T-helper 2 cell treated with Interferon-gamma antibody and Interleukin-4, amounts not matched to agents 100 ng/mL and 5 ng/mL, for 36 hours (primary cell): Measurements from ENCODE around the gene BTBD6. TPM values are rescaled to one million over a fixed set of nuclear protein-coding genes. Genes with fewer than 3 reads are reported as not detected.

Experiments used
- intact Hi-C: fragments of 100-400 bp; cut with micrococcal nuclease; formaldehyde crosslinking; loops from one replicate; pipeline ENCODE4 v1.15.1; 2023
- total RNA-seq: library from RNA; stranded (reverse); gene quantifications from 2 replicates; pipeline ENCODE4 v1.2.3, GENCODE V29; 2022

The BTBD6 gene
- total RNA-seq = 41.8 and 42.2 TPM in 2 replicates

DNA sequence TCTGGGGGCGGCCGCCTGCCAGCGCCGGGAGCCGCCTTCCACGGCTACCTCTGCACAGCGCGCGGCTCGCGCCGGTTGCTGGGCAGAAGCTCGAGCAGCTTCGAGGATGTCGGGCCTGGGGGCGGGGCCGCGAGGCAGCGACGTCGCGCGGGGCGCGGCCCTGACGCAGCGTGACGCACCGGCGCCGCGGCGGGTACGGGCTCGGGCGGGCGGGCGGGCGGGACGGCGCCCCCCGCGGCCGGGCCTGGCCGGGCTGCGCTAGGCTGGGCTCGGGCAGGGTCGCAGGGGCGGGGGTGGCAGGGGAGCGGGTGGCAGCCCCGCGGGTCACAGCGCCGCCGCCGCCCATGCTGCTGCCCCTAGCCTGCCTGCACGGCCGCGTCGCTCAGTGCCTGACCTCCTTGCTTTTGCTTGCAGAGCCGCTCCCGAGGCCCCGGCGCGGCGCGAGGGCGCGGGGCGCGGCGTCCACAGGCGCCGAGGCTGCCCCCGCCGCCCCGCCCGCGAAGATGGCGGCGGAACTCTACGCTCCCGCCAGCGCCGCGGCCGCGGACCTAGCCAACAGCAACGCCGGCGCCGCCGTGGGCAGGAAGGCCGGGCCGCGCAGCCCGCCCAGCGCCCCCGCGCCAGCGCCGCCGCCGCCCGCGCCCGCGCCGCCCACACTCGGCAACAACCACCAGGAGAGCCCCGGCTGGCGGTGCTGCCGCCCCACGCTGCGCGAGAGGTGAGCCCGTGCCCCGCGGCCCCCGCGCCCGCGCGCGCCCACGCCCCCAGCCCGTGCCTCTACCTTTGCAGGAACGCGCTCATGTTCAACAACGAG, at the start of gene BTBD6:
Gene BTBD6, plus strand, starts transcription at position 166 of the 814 bp plus-strand sequence. Its CDS starts 179 bp downstream, at position 345.
- intact Hi-C loops = no loop called here

GRCh38 chr14:105198588-105198987, 49.7 kb upstream of the BTBD6 start:
- intact Hi-C loops = no loop called here

GRCh38 chr14:105199093-105199492, 49.2 kb upstream of the BTBD6 start:
- intact Hi-C loops = no loop called here

GRCh38 chr14:105200074-105200473, 48.3 kb upstream of the BTBD6 start:
- intact Hi-C loops = no loop called here

DNA sequence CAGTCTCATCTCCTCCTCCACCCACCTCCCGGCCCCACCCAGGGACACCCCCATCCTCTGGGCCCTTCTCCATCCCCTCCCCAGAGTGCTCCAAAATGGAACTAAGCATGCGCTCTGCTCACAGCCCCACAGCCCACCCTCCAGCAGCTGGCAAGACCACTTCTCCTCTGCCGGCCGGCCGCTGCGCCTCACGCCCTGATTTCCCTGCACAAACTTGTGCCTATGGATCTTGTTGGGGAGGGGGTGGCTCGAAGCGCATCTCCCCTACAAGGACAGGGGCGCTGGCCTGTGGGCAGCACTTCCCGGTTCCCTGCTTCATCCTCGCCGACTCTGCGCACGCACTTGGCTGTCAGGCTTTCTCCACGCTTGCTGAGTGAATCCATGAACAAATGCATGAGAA, 47.7 kb upstream of the BTBD6 start:
- intact Hi-C loops = no loop called here

- intact Hi-C loops = no loop called here
Measured at GRCh38 chr14:105201156-105201924, 47.0 kb upstream of the BTBD6 start.

DNA sequence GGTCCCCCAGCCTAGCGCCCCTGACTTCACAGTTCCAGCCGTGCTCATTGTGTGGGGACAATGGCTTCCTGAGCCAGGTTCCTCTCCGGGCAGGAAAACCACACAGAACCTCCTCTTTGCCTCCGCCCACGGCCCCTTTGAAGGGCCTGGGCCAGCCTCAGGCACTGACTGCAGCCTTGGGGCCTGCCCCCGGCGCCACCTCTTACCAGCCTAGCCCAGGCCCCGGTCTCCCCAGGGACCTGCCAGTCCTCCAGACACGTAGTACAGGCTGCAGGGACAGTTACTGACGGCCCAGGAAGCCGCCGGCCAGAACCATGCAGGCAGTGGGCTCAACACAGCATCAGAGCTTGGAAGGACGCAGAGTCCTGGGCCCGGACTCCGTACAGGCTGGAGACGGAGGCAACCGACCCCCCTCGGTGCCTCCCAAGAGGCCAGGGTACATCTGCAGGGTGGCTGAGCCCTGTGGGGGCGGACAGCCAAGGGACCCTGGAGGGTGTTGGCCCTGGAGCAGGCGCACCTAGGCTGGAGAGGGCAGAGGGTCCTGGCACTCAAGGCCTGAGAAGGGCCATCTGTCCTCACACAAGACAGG, 46.3 kb upstream of the BTBD6 start:
- intact Hi-C loops = no loop called here

DNA sequence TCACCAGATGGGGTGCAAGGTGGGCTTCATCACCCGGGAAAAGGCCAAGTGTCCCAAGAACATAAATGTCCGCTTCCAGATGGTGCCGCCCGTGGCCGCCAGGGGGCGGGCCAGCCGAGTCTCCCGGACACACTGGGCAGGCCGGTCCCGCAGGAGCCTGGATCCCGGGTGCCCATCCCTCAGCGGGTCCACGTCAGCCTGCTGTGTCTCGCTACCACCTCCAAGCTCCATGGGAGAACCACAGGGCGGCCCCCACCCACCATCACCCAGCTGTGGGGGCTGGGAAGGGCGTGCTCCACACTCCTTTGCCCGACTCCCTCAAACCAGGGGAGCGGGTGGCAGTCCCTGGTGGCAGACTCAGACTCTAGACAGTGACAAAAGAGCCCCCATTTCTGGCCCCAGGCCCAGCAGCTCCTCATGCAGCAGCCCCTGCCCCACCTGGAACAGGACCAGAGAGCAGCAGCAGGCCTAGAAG, 45.2 kb upstream of the BTBD6 start:
- intact Hi-C loops = loop anchor here (1.0 kb wide), 1 partner anchor 149 kb away; no protein-coding TSS in a partner anchor

GRCh38 chr14:105203701-105204100, 44.6 kb upstream of the BTBD6 start:
- intact Hi-C loops = loop anchor here (1.0 kb wide), 1 partner anchor 149 kb away; no protein-coding TSS in a partner anchor

DNA sequence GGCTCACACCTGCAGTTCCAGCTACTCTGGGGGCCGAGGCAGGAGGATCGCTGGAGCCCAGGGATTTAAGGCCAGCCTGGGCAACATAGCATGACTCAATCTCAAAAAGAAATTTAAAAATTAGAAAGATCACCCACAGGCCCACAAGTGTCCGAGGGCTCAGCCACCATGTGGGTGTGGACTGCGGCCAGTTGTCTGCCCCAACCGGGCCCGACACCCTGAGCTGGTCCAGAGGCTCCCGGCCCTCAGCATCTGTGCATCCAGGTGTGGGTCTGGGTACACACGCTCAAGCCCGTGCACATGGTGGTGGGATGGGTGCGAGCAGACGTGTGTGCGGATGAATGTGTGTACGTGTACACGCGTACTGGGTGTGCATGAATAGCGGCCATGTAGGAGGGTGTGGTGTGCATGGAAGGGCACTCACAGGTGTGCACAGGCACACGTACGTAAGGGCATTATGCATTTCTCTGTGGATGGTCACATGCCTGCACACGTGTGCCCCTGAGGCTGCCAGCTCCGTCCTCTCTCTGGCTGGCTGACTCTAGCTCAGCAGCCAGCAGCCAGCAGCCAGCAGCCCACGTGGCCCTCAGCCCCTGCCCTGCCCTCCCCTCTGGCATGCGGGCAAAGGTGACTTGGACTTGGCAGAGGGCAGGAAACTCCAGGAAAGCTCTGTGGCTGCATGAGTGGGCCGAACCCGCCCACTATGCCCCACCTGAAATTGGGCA, 44.0 kb upstream of the BTBD6 start:
- intact Hi-C loops = no loop called here

DNA sequence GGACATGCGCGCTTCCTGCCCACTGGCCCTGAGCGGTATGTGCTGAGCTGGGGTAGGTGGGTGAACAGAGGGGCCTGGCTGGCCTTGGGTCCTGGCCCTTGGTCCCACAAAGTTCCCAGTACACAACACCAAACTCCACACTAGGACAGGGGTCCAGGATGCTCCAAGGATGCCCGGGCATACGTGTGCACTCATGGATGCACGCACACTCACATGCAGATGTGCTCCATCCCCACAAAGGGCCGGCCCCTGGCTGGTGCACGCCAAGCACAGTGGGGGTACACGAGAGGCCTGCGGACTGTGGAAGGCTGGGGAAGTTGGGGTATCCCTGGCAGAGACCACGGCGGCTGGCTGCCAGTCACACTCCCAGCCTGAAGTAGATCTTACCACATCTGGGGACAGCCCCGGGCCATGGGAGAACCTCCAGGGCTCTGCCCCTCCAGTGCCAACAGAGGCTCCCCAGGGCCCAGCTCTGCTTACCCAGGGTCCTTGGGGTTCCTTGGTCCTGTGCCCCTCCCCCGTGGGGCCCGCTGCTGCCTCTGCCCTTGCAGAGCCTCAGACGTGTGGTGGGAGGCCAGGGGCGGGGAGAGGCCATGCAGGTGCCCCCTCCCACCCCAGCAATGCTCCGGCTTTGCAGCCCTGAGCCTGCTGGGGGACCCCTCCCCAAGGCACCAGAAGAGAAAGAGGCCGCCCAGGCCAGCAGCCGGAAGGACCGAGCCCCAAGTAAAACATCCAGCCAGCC, 43.2 kb upstream of the BTBD6 start:
- intact Hi-C loops = no loop called here

GRCh38 chr14:105205673-105206208, 42.6 kb upstream of the BTBD6 start:
- intact Hi-C loops = no loop called here

GRCh38 chr14:105206873-105207272, 41.5 kb upstream of the BTBD6 start:
- intact Hi-C loops = no loop called here

GRCh38 chr14:105207460-105207901, 40.9 kb upstream of the BTBD6 start:
- intact Hi-C loops = no loop called here

GRCh38 chr14:105207996-105208737, 40.2 kb upstream of the BTBD6 start:
- intact Hi-C loops = no loop called here

- intact Hi-C loops = no loop called here
Measured at GRCh38 chr14:105208738-105209075, 39.6 kb upstream of the BTBD6 start.

DNA sequence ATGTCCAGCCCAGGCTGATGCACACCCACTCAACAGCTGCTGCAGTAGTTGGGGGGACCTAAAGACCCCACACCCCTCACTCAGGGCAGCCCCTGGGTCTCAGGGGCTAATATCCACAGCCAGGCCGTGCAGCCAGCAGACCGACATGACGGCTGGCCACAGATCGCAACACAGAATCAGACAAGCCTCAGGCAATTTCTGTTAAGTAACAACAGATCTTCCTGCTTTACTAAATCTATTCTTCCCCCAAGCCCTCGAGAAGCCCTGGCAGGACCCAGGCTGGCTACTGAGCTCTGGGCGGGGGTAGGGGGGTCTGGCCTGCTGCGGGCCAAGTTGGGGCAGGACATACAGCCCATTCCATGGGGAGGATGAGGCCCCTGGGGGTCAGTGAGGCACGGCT, 39.2 kb upstream of the BTBD6 start:
- intact Hi-C loops = no loop called here

GRCh38 chr14:105209646-105210045, 38.7 kb upstream of the BTBD6 start:
- intact Hi-C loops = no loop called here

- intact Hi-C loops = no loop called here
Measured at GRCh38 chr14:105210266-105211025, 37.9 kb upstream of the BTBD6 start.
